ENCODE measurements around the gene ZNF683. TPM values are rescaled to one million over a fixed set of nuclear protein-coding genes. Genes with fewer than 3 reads are reported as not detected.
"Not testable (repeated sequence)": the region's sequence is repeated elsewhere in the genome, so short reads cannot be mapped to it uniquely, and the experiment has no call there.

Gene ZNF683
- total RNA-seq, 1 donor from 2014 or later = not detected

GRCh38 chr1:26385063-26385462 is 12.5 kb upstream of the ZNF683 start:
- DNase-seq (ENCODE audit: low read depth) = not testable (repeated sequence)

DNA sequence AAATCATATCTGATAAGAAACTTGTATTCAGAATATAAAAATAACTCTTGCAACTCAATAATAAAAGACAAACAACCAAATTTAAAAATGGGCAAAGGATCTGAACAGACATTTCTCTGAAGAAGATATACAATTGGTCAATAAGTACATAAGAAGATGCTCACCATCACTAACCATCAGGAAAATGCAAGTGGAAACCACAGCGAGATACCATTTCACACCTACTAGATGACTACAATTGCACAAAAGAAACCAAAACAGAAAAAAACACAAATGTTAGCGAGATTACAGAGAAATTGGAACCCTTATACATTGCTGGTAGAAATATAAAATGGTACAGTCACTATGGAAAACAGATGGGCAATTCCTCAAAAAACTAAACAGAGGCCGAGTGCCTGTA is 11.5 kb upstream of the ZNF683 start:
- no peak for DNase-seq (ENCODE audit: low read depth)

- no peak for DNase-seq (ENCODE audit: low read depth)
These were observed 6.3 kb upstream of the ZNF683 start for GRCh38 chr1:26378879-26379251.

GRCh38 chr1:26378088-26378878 is 5.7 kb upstream of the ZNF683 start:
- peak; percentile 92 for DNase-seq (ENCODE audit: low read depth)

- DNase-seq (ENCODE audit: low read depth) = no peak
These were observed 3.5 kb upstream of the ZNF683 start for GRCh38 chr1:26376050-26376449.

DNA sequence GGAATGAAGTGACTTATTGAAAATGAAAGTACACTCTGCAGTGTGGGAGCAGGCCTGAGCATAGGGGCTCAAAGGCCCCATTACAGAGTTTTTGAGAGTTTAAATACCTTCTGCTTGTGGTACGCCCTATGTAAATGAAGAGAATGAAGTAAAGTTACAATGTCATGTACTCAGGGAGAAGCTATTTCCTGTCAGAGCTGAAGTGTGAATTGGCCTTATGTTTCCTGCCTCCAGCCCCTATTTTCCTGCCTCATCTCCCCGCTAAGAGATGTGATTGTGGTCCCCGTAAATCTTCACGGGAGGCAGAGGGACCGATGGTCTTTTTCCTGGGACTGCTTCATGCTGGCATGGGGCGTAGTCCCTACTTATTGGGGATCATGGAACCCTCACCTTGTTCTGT is 2.5 kb upstream of the ZNF683 start:
- DNase-seq (ENCODE audit: low read depth) = no peak

DNA sequence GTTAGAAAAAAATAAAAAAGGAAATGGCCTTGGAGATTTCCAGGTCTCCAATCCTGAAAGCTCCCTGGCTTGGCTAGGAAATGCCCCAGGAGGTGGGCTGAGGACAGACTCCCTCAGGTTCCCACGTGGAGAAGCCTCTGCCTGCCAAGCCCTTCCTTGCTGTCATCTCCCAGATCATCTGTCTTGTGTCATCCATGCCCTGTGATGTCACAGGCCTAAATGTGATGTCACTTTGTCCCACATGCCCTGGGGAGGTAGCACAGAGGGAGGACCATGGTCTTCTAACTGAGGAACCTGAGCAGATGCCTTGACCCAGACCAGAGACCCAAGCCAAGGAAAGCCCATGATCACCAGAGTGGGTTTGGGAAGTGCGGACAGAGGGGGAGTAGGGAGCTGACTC is 1.8 kb upstream of the ZNF683 start:
- DNase-seq (ENCODE audit: low read depth) = not testable (repeated sequence)

DNA sequence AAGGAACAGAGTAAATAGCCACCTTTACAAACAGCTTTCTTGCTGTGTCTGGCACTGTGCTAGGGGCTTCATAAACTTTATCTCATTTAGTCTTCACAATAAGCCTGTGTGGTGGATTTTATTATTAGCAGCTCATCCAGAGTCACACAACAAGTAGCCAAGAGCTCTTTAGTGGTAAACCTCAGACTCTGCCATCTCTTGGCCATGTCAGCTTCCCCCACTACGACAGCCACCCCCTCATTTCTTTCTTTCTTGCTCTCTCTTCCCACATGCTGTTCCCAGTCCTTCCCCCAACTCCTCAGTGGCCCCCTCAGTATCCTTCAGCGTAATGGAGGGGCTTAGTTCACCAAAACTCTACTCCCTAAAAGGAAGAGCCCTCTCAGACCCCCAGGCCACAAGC is 1.2 kb upstream of the ZNF683 start:
- DNase-seq (ENCODE audit: low read depth) = peak; percentile 68

DNA sequence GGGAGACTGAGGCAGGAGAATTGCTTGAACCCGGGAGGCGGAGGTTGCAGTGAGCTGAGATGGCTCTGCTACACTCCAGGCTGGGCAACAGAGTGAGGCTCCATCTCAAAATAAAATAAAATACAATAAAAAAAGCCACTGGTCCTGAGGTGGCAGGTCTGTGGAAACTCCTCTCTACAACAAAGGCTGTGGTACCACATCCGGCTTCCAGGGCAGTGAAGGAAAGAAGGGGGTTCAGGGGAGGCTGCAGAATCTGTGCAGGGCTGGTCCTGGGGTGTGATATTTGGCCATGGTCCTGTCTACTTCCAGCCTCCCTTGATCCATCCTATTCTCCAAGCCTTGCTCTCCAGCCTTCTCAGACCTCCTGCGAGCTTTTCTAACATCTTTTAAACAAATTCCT is 731 bp upstream of the ZNF683 start:
- DNase-seq (ENCODE audit: low read depth) = no peak

DNA sequence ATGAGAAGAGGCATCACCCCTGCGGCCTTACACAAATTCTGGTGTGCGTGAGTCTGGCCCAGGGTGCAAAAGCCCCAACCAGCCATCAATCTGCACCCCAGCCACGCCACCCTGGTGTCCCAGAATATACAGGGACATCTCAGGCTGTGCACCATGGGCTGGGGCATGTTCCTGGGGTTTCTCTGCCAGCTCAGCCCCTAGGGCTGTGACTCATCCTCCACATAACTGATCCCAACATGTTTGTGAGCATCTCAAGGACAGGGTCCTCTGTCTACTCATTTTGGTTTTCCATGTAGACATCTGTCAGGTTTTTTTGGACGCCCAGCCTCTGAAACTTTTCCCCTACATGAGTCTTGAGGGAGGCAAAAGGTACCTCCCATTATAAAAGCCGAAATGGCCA is 511 bp downstream of the ZNF683 start:
- no peak for DNase-seq (ENCODE audit: low read depth)

- DNase-seq (ENCODE audit: low read depth) = no peak
These were observed 1.8 kb downstream of the ZNF683 start for GRCh38 chr1:26370591-26371382.

- no peak for DNase-seq (ENCODE audit: low read depth)
These were observed 4.1 kb downstream of the ZNF683 start for GRCh38 chr1:26368486-26368885.

DNA sequence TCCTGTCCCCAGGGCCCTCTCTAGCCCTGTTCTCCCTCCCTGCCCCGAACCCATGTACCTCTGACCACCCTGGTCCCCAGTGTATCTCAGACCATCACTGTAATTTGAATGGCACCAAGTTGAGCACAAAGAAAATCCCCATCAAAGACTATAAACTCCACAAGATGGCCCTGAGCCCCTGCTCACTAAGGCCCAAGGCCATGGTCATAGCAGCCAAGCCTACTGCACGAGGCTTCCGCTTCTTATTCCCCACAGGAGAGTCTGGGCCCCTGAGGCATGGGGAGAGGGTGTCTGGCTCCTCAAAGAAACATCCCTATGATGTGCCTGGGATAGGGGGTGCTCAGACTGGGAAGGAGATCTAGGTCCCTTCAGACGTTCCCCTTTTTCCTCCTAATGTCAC is 4.5 kb downstream of the ZNF683 start:
- DNase-seq (ENCODE audit: low read depth) = no peak

DNA sequence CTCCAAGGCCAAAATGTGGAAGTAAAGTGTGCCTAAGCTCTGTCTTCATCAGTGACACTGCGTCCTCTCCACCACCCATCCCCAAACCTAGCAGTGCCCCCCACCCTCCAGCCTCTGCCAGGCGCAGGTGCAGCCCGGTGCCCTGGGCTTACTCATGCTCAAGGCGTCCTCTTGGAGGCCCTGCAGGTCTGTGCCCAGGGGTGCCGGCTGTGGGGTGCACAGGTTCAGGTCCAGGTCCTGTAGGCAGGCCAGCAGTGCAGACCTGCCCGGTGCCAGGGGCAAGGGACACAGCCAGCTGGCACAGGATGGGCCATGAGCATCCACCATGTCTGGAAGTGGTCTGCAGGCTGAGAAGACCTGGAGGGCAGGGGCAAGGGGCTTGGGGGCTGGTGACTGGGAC is 5.1 kb downstream of the ZNF683 start:
- no peak for DNase-seq (ENCODE audit: low read depth)

GRCh38 chr1:26364956-26365355 is 7.6 kb downstream of the ZNF683 start:
- DNase-seq (ENCODE audit: low read depth) = no peak

GRCh38 chr1:26363549-26364448 is 8.8 kb downstream of the ZNF683 start:
- DNase-seq (ENCODE audit: low read depth) = peak; percentile 75

DNA sequence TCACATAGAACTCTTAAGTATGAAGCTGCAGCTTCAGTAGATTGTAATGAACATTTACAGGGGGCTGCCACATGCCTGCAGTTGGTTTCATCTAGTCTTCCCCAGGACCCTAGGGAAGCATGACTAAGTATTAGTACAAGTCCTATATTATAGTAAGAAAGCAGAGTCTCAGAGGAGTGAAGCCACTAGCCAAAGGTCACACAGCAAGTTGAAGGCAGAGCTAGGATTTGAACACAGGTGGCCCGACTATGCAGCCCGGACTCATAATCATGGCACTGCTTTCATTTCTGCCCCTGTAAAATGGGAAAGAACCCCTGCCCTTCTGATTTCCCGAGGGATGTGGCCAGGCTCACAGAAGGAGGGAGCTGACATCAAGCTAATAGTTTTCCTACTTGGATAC is 10.2 kb downstream of the ZNF683 start:
- DNase-seq (ENCODE audit: low read depth) = no peak

DNA sequence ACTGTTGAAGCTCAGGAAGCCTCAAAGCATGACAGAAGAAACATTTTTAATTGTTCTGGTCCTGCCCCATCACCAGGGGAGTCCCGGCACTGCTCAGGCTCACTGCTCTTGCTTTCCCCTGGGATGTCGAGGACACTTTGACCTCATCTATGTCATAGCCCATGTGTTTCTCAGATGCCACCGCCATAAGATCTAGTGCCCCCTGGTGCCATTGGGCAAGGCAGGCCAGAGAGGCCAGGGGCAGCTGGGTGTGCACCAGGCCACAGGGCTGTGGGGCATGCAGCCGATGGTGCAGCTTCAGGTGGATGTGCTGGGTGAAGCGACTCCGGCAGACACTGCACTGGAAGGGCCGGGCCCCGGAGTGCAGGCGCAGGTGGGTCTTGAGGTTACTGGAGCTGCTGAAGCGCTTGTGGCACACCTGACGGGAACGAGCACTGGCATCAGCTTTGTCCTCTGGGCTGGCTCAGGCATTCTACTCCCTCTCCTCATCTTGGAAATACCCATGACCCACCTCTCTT is 10.9 kb downstream of the ZNF683 start:
- no peak for DNase-seq (ENCODE audit: low read depth)

DNA sequence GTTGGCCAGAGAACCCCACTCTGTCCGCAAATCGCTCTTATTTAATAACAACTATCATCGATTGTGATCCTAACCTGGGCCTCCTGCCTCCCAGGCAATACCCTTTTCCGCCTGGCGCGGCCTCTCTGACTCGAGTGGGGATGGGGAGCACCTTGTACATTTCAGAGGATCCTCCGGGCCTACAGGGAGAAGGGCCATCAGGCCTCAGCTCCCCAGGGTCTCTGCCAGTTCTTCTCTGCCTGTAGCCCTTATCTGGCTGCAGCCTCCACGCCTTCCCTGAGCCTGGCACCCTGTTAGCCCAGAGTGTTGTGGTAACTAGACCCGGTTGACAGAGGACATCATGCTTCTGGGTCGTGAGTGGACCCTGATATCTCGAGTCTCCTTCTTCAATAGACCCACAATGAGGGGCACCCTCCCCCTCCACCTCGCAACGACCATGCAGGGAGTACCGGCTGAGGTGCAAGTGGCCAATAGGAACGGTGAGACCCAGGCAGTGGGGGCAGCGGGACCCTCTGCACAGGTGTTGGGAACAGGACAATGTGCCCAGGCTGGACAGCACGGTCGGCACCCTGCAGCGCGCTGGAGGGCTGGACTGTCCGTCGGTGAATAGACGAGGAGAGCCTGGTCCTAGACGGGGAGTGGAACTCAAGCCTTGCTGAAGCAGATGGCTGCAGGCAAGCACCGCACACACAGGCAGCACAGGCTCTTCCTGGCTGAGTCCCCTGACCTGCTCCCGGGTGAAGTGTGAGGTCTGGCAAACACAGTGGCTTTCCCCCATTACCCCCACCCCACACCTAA is 11.5 kb downstream of the ZNF683 start:
- DNase-seq (ENCODE audit: low read depth) = no peak

- no peak for DNase-seq (ENCODE audit: low read depth)
These were observed 12.4 kb downstream of the ZNF683 start for GRCh38 chr1:26359981-26360806.

All from myocyte (in vitro differentiated cells).